H1 (cell line): ENCODE results near the gene NINJ2. TPM values are rescaled to one million over a fixed set of nuclear protein-coding genes. Genes with fewer than 3 reads are reported as not detected.

Experiments
- CTCF ChIA-PET: fragments of 300-600 bp; sonication (Branson Sonifier 250); formaldehyde crosslinking; loops from one replicate; lab custom pipeline; 2021; ENCODE audit not compliant: partially characterized antibody; lab: Charles Lee
- POLR2A ChIA-PET: fragments of 300-600 bp; sonication (Branson Sonifier 250); formaldehyde crosslinking; loops from one replicate; lab custom pipeline; 2021; ENCODE audit warnings: inconsistent platforms; ENCODE audit not compliant: partially characterized antibody; lab: Charles Lee
- DNase-seq, 2 experiments: peaks; one replicate each; pipeline versions ENCODE4 v3.0.0 to v3.0.0-alpha.2; 2010 to 2022; ENCODE audit warnings: low spot score in 2 of 2, low read depth in 1 of 2, mixed read lengths in 1 of 2
- FAIRE-seq: peaks from 2 replicates; lab custom pipeline; 2011; peaks lifted over from hg19 to GRCh38; lab: Jason Lieb, UNC
- H2AFZ ChIP-seq: 2 replicates; pipeline ENCODE4 v1.8.1; 2012; ENCODE audit warnings: low read length, inconsistent platforms
- H2AK5ac ChIP-seq: 2 replicates; pipeline ENCODE4 v1.6.1; 2013; ENCODE audit warnings: low read depth, low read length
- H2BK120ac ChIP-seq: replicated peaks from 2 replicates; pipeline ENCODE3; 2013; ENCODE audit warnings: low read depth, low read length, inconsistent platforms
- H2BK12ac ChIP-seq: 2 replicates; pipeline ENCODE4 v1.6.1; 2013; ENCODE audit warnings: low read depth, low read length
- H2BK15ac ChIP-seq: 2 replicates; pipeline ENCODE4 v1.6.1; 2013; ENCODE audit warnings: low read length
- H2BK20ac ChIP-seq: 2 replicates; pipeline ENCODE4 v1.6.1; 2013; ENCODE audit warnings: low read length
- H2BK5ac ChIP-seq: 2 replicates; pipeline ENCODE4 v1.6.1; 2013; ENCODE audit warnings: low read depth, low read length
- H3K14ac ChIP-seq: 2 replicates; pipeline ENCODE4 v1.6.1; 2013; ENCODE audit warnings: inconsistent platforms; ENCODE audit not compliant: insufficient read length
- H3K18ac ChIP-seq: 2 replicates; pipeline ENCODE4 v1.6.1; 2013; ENCODE audit warnings: low read length; ENCODE audit errors: extremely low read depth
- H3K23ac ChIP-seq: 2 replicates; pipeline ENCODE4 v1.6.1; 2013; ENCODE audit warnings: inconsistent platforms; ENCODE audit not compliant: insufficient read length
- H3K23me2 ChIP-seq: 2 replicates; pipeline ENCODE4 v1.6.1; 2013; ENCODE audit warnings: low read depth, low read length
- H3K27ac ChIP-seq: 2 replicates; pipeline ENCODE4 v1.6.1; 2011; ENCODE audit warnings: low read depth, low read length, inconsistent platforms
- H3K27me3 ChIP-seq, 4 experiments: replicated peaks in 1 of 4; 1 replicate in 1 of 4; 2 replicates in 3 of 4; pipeline versions ENCODE4 v1.6.1 to v1.8.1; 2011 to 2013; ENCODE audit warnings: low read length in 3 of 4, mild to moderate bottlenecking in 3 of 4, inconsistent platforms in 2 of 4, mixed read lengths in 2 of 4, moderate library complexity in 1 of 4; ENCODE audit not compliant: control insufficient read depth in 3 of 4, insufficient read depth in 3 of 4; ENCODE audit errors: extremely low read depth in 1 of 4
- H3K36me3 ChIP-seq, 4 experiments: 2 replicates each; pipeline versions ENCODE4 v1.6.1 to v1.8.1; 2011 to 2013; ENCODE audit warnings: mild to moderate bottlenecking in 4 of 4, low read length in 3 of 4, moderate library complexity in 2 of 4, control low read depth in 1 of 4, inconsistent platforms in 1 of 4; ENCODE audit not compliant: insufficient read depth in 4 of 4, control insufficient read depth in 2 of 4
- H3K4ac ChIP-seq: replicated peaks from 2 replicates; pipeline ENCODE3; 2013; ENCODE audit warnings: low read length, low read depth, mixed read lengths, inconsistent platforms; ENCODE audit not compliant: insufficient read length
- H3K4me1 ChIP-seq, 4 experiments: replicated peaks in 1 of 4; 1 replicate in 1 of 4; 2 replicates in 3 of 4; pipeline versions ENCODE4 v1.6.1 to v1.8.1; 2011 to 2013; ENCODE audit warnings: low read length in 3 of 4, inconsistent platforms in 2 of 4, mixed read lengths in 1 of 4; ENCODE audit not compliant: insufficient read depth in 4 of 4, control insufficient read depth in 3 of 4
- H3K4me2 ChIP-seq, 2 experiments: 2 replicates each; pipeline versions ENCODE4 v1.6.1 to v1.8.1; 2011 to 2013; ENCODE audit warnings: low read depth in 2 of 2, low read length in 2 of 2, control low read depth in 1 of 2, inconsistent platforms in 1 of 2, mild to moderate bottlenecking in 1 of 2; ENCODE audit not compliant: insufficient read depth in 1 of 2
- H3K4me3 ChIP-seq, 4 experiments: fragments of 200-600, 300-600 bp in 1 of 4; sonication (generic), shearing (Covaris generic), sonication (Bioruptor Twin) in 1 of 4; 2 replicates each; pipeline versions ENCODE4 v1.5.1 to v1.8.1; 2011 to 2016; ENCODE audit warnings: low read length in 4 of 4, low read depth in 3 of 4, control low read depth in 2 of 4, inconsistent platforms in 2 of 4, mild to moderate bottlenecking in 2 of 4, mixed read lengths in 1 of 4, moderate library complexity in 1 of 4; ENCODE audit not compliant: insufficient read depth in 2 of 4; ENCODE audit errors: extremely low read depth in 1 of 4
- H3K56ac ChIP-seq: replicated peaks from 2 replicates; pipeline ENCODE3; 2013; ENCODE audit warnings: low read depth, mild to moderate bottlenecking, mixed read lengths, low read length, inconsistent platforms; ENCODE audit not compliant: insufficient read length
- H3K79me1 ChIP-seq: 2 replicates; pipeline ENCODE4 v1.6.1; 2013; ENCODE audit warnings: low read depth, low read length, control low read depth
- H3K79me2 ChIP-seq, 2 experiments: 2 replicates each; pipeline versions ENCODE4 v1.6.1 to v1.8.1; 2012 to 2013; ENCODE audit warnings: low read length in 2 of 2, mild to moderate bottlenecking in 2 of 2, inconsistent platforms in 1 of 2; ENCODE audit not compliant: insufficient read depth in 2 of 2, control insufficient read depth in 1 of 2
- H3K9ac ChIP-seq, 4 experiments: replicated peaks in 1 of 4; 1 replicate in 1 of 4; 2 replicates in 3 of 4; pipeline versions ENCODE4 v1.6.1 to v1.8.1; 2011 to 2013; ENCODE audit warnings: low read depth in 3 of 4, low read length in 3 of 4, control low read depth in 2 of 4, mild to moderate bottlenecking in 2 of 4, moderate library complexity in 2 of 4, inconsistent platforms in 1 of 4; ENCODE audit errors: extremely low read depth in 1 of 4
- H3K9me3 ChIP-seq, 2 experiments: 2 replicates each; pipeline versions ENCODE4 v1.6.1 to v1.8.1; 2012 to 2013; ENCODE audit warnings: mild to moderate bottlenecking in 2 of 2, moderate library complexity in 2 of 2, control low read depth in 1 of 2, inconsistent platforms in 1 of 2, low read depth in 1 of 2, low read length in 1 of 2, mixed read lengths in 1 of 2; ENCODE audit not compliant: insufficient read depth in 2 of 2
- H4K20me1 ChIP-seq, 2 experiments: replicated peaks in 1 of 2; 2 replicates each; pipeline versions ENCODE3 to v1.8.1; 2011 to 2013; ENCODE audit warnings: inconsistent platforms in 2 of 2, low read length in 2 of 2, mild to moderate bottlenecking in 1 of 2; ENCODE audit not compliant: insufficient read depth in 2 of 2, control insufficient read depth in 1 of 2
- H4K5ac ChIP-seq: 2 replicates; pipeline ENCODE4 v1.6.1; 2013; ENCODE audit warnings: low read length, low read depth, mixed read lengths, inconsistent platforms; ENCODE audit not compliant: insufficient read length
- H4K8ac ChIP-seq: 2 replicates; pipeline ENCODE4 v1.8.0; 2013; ENCODE audit warnings: mild to moderate bottlenecking, moderate library complexity, low read length, inconsistent platforms; ENCODE audit not compliant: insufficient read depth; ENCODE audit errors: extremely low read depth
- H4K91ac ChIP-seq: replicated peaks from 2 replicates; pipeline ENCODE3; 2013; ENCODE audit warnings: low read length, mixed read lengths, inconsistent platforms; ENCODE audit not compliant: insufficient read length
- KDM5A ChIP-seq: fragments of 200-600 bp; IDR thresholded peaks from 2 replicates; pipeline ENCODE4 v1.7.1; 2012; ENCODE audit warnings: mild to moderate bottlenecking, low read length, inconsistent platforms, mixed read lengths
- RAD21 ChIP-seq, 2 experiments: IDR thresholded peaks in 1 of 2; conservative IDR thresholded peaks in 1 of 2; 2 replicates each; pipeline ENCODE4 v1.6.1; 2011; ENCODE audit warnings: low read depth in 2 of 2, low read length in 2 of 2, improper control_type of control experiment in 1 of 2, inconsistent platforms in 1 of 2, mild to moderate bottlenecking in 1 of 2, moderate library complexity in 1 of 2
- TEAD4 ChIP-seq: IDR thresholded peaks from 2 replicates; pipeline ENCODE4 v1.6.1; 2012; ENCODE audit warnings: low read depth, low read length, inconsistent platforms, mixed read lengths
- WGBS, 2 experiments: shearing (Covaris generic) in 1 of 2; methylation state at CpG; one replicate each; pipeline versions ENCODE4 v1.1.6 to v1.1.7; 2013 to 2015; ENCODE audit warnings: low lambda C conversion rate in 2 of 2, mixed read lengths in 2 of 2, inconsistent platforms in 1 of 2, low coverage in 1 of 2, missing lambda C conversion rate in 1 of 2; ENCODE audit not compliant: insufficient replicate concordance in 2 of 2, insufficient coverage in 1 of 2, insufficient read length in 1 of 2; ENCODE audit errors: extremely low coverage in 1 of 2, missing lambda C conversion rate in 1 of 2; 5-methylcytosine and 5-hydroxymethylcytosine counted together
- polyA plus RNA-seq, 7 experiments: library from polyadenylated mRNA; depleted of rRNA in 3 of 7; stranded (reverse) in 5 of 7; unstranded in 2 of 7; fragments of >200 nt in 5 of 7; fragments of 200-250 nt in 2 of 7; gene quantifications; 1 replicate in 5 of 7; 2 replicates in 1 of 7; 4 replicates in 1 of 7; pipeline versions ENCODE4 v1.2.1 to v1.2.3, GENCODE V29; 2011 to 2013; ENCODE audit warnings: missing spikeins in 2 of 7, mixed read lengths in 2 of 7
- total RNA-seq: library from RNA; stranded (reverse); fragmentation: NEBNext Ultra II Directional; extraction: Animal tissue kit (Norgen Biotek cat#: 25700); gene quantifications from 2 replicates; pipeline ENCODE4 v1.2.1, GENCODE V29; 2021

Gene NINJ2
- total and polyA plus RNA-seq, 2 of the 8 experiments (the other 6 are each of a cell fraction or from before 2014, with no cell fraction given), result 1.4 TPM; not detected in 1

DNA sequence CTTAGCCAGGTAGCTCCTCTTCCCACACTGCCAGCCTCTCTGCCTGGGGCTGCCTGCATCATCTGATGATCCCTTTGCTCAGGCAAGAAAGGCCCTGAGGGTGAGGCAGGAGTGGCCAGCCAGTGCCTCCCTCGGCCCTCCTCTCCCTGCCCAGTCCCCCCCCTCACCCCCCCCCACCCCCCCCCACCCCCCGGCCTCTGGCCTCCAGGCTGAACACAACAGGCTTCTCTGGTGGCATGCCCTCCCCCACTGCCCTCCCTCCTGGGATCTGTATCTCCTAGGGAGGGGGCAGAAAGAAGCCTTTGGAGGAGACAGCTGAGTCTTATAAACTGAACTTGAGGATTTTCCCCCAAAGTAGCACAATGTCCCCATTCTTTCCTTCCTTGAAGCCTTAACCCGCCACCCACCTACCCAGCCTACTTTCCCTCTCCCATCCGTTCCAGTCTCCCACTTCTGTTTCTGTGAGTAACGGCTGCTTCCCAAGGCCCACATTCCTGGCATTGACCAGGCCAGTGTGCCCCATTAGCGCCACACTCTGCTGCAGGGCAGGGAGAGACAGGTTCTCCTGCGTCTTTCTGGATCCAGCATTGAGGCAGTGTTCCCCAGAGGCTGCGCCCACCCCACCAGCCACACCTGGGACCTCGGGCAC lies 121.4 kb downstream of the NINJ2 start:
- Histone ChIP-seq H3K79me1 (no peaks in the 10 kb centered on the region), H3K4me1 (peaks cover 0 to 20% (median 9%) of the 10 kb centered on the region in 4 experiments; a peak in 5 of 7 replicates), H2AFZ (no peak overlapping the region), H3K9ac (no peak overlapping the region), H3K23me2 (no peaks in the 10 kb centered on the region; the same call in 1 of the 2 replicates), H3K4ac (peak overlapping the region; percentile 76), H3K14ac (no peak overlapping the region), H3K18ac (no peak overlapping the region; the same call in 1 of the 2 replicates), H3K4me3 (no peak overlapping the region), H3K36me3 (peaks cover 0 to 3% (median 0%) of the 10 kb centered on the region in 4 experiments; a peak in 1 of 8 replicates), H4K20me1 (no peaks in the 10 kb centered on the region), H2BK20ac (no peak overlapping the region), H4K91ac (peak overlapping the region; percentile 47), H4K8ac (peak overlapping the region; percentile 73), H3K79me2 (no peaks in the 10 kb centered on the region), H3K27me3 (no peaks in the 10 kb centered on the region), H2AK5ac (no peak overlapping the region), H4K5ac (no peak overlapping the region), H2BK5ac (no peak overlapping the region), H2BK12ac (0 out of 2 replicates have a peak overlapping the region, but pooled peaks have one; percentile 75), H2BK120ac (no peak overlapping the region), H3K56ac (no peak overlapping the region), H2BK15ac (no peak overlapping the region; the same call in 1 of the 2 replicates), H3K9me3 (peaks cover 0 to 4% of the 10 kb centered on the region in 2 experiments; a peak in 1 of 4 replicates), H3K4me2 (peak overlapping the region in 1 of 2 experiments; percentile 21; a peak in 2 of 4 replicates), H3K23ac (no peak overlapping the region), H3K27ac (no peak overlapping the region)
- peak in 1 of 2 experiments; percentile 7; a peak in 1 of 4 replicates for TF ChIP-seq RAD21 (IDR thresholded peaks at IDR 0.05 in 1 of 2, conservative IDR thresholded peaks at IDR 0.05 in 1 of 2; ENCODE audit: low read depth in 2 of 2, low read length in 2 of 2)
- TF ChIP-seq TEAD4, result peak; percentile 66; the same call in 1 of the 2 replicates
- TF ChIP-seq KDM5A, result no peak
- FAIRE-seq, result no peak
- ChIA-PET POLR2A (interaction anchor here (0.7 to 1.2 kb wide), 2 partner anchors 32 to 142 kb away, joined by 3 read pairs; no protein-coding TSS in a partner anchor), CTCF (interaction anchor here (0.6 to 10.4 kb wide), 8 partner anchors 10 to 104 kb away, joined by 3 to 163 read pairs (median 4); partner anchors contain the start of gene B4GALNT3)
- DNase-seq, result no peak
- WGBS, 2 experiments, result 78% methylated on average over 7 of the region's 9 CpGs; no CpG with 5 or more reads in 1 of the 2 experiments
